ENCODE results near the gene ZNF22. TPM values are rescaled to one million over a fixed set of nuclear protein-coding genes. Genes with fewer than 3 reads are reported as not detected.

ZNF22 gene
- total RNA-seq, 4 donors from 2014 or later, result 3.6 to 12.3 (median 8.1) TPM

DNA sequence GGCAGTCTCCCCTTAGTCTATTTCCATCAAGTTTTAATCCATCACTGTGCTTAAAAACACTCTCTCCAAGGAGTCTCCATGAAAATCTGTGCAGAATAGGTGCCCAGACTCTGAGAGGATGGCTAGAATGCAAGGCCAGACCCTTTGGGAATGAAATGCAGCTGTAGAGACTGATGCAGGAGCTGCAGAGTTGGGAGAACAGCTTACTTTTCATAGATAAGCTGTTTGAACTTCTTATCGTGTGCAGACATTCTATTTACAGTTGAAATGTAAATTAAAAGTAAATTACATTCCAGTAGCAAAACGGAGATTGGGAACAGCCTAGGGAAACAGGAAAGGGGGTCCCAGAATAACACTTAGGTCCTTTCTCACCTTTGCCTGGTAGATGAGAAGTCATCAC lies 14.9 kb downstream of the ZNF22 start:
- DNase-seq, result no peak
- no peaks in the 10 kb centered on the region for H3K27me3 ChIP-seq
- in situ Hi-C loops (cut with MboI; ENCODE audit: low sequenced_read_pairs in 4 of 4) (no loop called here), intact Hi-C loops (cut with DNase I; ENCODE audit: low total_unique reads) (no loop called here)
- H3K9me3 ChIP-seq, result no peaks in the 10 kb centered on the region
- H3K4me3 ChIP-seq, result no peak overlapping the region
- no peak overlapping the region for H3K27ac ChIP-seq
- no peak for ATAC-seq
- H3K4me1 ChIP-seq, result no peaks in the 10 kb centered on the region
- TF ChIP-seq, protein P1, sequence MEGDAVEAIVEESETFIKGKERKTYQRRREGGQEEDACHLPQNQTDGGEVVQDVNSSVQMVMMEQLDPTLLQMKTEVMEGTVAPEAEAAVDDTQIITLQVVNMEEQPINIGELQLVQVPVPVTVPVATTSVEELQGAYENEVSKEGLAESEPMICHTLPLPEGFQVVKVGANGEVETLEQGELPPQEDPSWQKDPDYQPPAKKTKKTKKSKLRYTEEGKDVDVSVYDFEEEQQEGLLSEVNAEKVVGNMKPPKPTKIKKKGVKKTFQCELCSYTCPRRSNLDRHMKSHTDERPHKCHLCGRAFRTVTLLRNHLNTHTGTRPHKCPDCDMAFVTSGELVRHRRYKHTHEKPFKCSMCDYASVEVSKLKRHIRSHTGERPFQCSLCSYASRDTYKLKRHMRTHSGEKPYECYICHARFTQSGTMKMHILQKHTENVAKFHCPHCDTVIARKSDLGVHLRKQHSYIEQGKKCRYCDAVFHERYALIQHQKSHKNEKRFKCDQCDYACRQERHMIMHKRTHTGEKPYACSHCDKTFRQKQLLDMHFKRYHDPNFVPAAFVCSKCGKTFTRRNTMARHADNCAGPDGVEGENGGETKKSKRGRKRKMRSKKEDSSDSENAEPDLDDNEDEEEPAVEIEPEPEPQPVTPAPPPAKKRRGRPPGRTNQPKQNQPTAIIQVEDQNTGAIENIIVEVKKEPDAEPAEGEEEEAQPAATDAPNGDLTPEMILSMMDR (IDR thresholded peaks at IDR 0.05 in 4 of 5, conservative IDR thresholded peaks at IDR 0.05 in 1 of 5), result no peak
- H3K36me3 ChIP-seq, result no peaks in the 10 kb centered on the region

DNA sequence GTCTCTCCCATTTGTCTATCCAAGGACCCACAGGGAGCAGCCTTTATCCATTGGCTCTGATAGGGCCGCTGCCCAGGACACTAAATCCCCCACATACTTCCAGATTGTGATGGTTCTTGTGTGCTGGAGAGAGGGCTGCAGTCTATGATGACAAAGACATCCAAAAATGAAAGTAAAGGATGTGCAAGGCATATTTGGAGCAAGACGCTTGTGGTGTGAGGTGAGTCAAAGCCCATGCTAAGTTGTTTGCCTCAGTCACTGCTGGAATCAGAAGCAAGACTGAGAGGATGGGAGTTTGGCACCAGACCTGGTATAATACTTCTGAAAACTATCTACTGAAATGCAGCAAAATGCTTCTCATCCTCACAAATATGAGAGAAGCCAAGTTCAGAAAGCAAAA lies 22.7 kb downstream of the ZNF22 start:
- TF ChIP-seq POLR2A (IDR thresholded peaks at IDR 0.05), result no peak
- TF ChIP-seq, protein P1 (IDR thresholded peaks at IDR 0.05 in 4 of 5, conservative IDR thresholded peaks at IDR 0.05 in 1 of 5), result no peak
- Histone ChIP-seq H3K27ac (no peak overlapping the region), H3K36me3 (no peaks in the 10 kb centered on the region), H3K9me3 (no peaks in the 10 kb centered on the region), H3K4me3 (no peak overlapping the region), H3K4me1 (no peaks in the 10 kb centered on the region), H3K27me3 (no peaks in the 10 kb centered on the region)
- intact Hi-C loops (cut with DNase I; ENCODE audit: low total_unique reads), result no loop called here
- in situ Hi-C loops (cut with MboI; ENCODE audit: low sequenced_read_pairs in 4 of 4), result no loop called here
- no peak for DNase-seq
- no peak for ATAC-seq

DNA sequence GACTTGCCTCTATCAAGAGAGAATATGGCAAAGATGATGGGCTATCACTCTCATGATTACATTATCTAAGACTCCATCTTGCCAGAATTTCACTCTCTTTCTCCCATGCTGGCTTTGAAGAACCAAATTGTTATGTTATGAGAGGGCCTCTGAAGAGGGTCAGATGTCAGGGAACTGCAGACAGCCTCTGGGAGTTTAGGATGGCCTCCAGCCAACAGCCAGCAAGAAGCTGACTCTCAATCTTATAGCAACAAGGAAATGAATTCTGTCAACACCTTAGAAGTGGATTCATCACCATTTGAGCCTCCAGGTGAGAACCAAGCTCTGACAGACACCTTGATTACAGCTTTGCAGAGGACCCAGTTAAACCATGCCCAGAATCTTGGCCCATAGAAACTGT lies 33.6 kb downstream of the ZNF22 start:
- H3K27ac ChIP-seq, result no peak overlapping the region
- no peaks in the 10 kb centered on the region for H3K4me1 ChIP-seq
- intact Hi-C loops (cut with DNase I; ENCODE audit: low total_unique reads), result no loop called here
- no peaks in the 10 kb centered on the region for H3K9me3 ChIP-seq
- no peaks in the 10 kb centered on the region for H3K36me3 ChIP-seq
- TF ChIP-seq, protein P1 (IDR thresholded peaks at IDR 0.05 in 4 of 5, conservative IDR thresholded peaks at IDR 0.05 in 1 of 5), result no peak
- TF ChIP-seq POLR2A (IDR thresholded peaks at IDR 0.05), result no peak
- no peak for ATAC-seq
- no peaks in the 10 kb centered on the region for H3K27me3 ChIP-seq
- DNase-seq, result no peak
- in situ Hi-C loops (cut with MboI; ENCODE audit: low sequenced_read_pairs in 4 of 4), result no loop called here
- no peak overlapping the region for H3K4me3 ChIP-seq

DNA sequence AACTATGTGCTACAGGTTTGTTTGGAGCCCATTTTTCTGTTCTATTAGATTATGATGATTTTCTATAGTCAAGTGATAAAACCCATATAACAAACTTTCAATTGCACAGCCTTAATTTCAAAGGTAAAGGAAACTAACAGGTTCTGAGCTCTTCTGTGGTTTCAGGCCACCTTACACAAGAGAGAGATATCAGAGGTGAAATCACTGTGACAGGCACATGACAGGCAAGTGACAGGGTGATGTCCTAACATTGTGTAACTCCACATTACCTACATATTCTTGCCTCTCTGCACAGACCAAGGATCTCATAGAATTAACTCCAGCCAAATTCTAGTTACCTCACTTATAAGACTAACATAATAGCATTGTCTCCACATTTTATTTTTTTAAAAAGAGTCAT lies 35.0 kb downstream of the ZNF22 start:
- ATAC-seq (no peak), DNase-seq (no peak)
- Histone ChIP-seq H3K4me1 (no peaks in the 10 kb centered on the region), H3K9me3 (no peaks in the 10 kb centered on the region), H3K36me3 (no peaks in the 10 kb centered on the region), H3K27me3 (no peaks in the 10 kb centered on the region), H3K4me3 (no peak overlapping the region), H3K27ac (no peak overlapping the region)
- no peak for TF ChIP-seq POLR2A (IDR thresholded peaks at IDR 0.05)
- TF ChIP-seq, protein P1 (IDR thresholded peaks at IDR 0.05 in 4 of 5, conservative IDR thresholded peaks at IDR 0.05 in 1 of 5), result no peak
- intact Hi-C loops (cut with DNase I; ENCODE audit: low total_unique reads) (no loop called here), in situ Hi-C loops (cut with MboI; ENCODE audit: low sequenced_read_pairs in 4 of 4) (no loop called here)

DNA sequence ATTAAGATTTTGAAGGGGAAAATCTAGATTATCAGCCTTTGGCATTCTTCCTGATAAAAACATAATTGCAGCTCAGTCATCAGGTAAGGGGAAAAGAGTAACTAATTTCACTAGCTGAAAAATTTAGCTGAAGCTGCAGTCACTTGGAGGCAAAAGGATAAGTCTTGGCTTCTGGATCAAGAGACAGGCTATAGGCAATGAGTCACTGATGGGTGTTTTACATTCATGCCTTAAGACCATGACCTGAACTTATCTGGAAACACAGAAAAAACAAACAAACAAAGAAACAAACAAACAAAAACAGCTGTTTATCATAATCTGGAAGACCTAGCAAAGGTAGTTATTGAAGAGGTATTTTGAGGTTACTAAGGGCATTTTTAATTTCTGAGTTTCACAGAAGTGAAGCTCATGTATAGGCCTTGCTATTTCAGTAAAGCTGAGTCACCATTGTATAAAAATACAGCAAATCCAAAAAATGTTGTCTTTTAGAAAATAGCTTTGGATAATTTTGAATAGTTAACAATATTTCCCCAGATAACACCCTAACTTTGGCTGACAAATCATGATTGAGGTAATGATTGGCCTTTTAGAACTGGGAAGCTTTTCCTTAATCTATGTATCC lies 40.3 kb downstream of the ZNF22 start:
- H3K27ac ChIP-seq, result no peak overlapping the region
- DNase-seq, result no peak
- H3K9me3 ChIP-seq, result no peaks in the 10 kb centered on the region
- intact Hi-C loops (cut with DNase I; ENCODE audit: low total_unique reads) (no loop called here), in situ Hi-C loops (cut with MboI; ENCODE audit: low sequenced_read_pairs in 4 of 4) (no loop called here)
- TF ChIP-seq POLR2A (IDR thresholded peaks at IDR 0.05), result no peak
- TF ChIP-seq, protein P1 (IDR thresholded peaks at IDR 0.05 in 4 of 5, conservative IDR thresholded peaks at IDR 0.05 in 1 of 5), result no peak
- ATAC-seq, result no peak
- no peaks in the 10 kb centered on the region for H3K36me3 ChIP-seq
- H3K4me3 ChIP-seq, result no peak overlapping the region
- H3K27me3 ChIP-seq, result no peaks in the 10 kb centered on the region
- no peaks in the 10 kb centered on the region for H3K4me1 ChIP-seq
